K562 (cell line): ENCODE measurements around the gene ARMC7. TPM values are rescaled to one million over a fixed set of nuclear protein-coding genes. Genes with fewer than 3 reads are reported as not detected.

Experiments
- BHLHE40 ChIP-seq: IDR thresholded peaks from 2 replicates; pipeline ENCODE4 v1.6.1; 2011; ENCODE audit warnings: low read length, improper control_type of control experiment
- HDAC6 ChIP-seq: IDR thresholded peaks from 2 replicates; pipeline ENCODE4 v1.6.1; 2012; ENCODE audit warnings: low read depth, mild to moderate bottlenecking, control low read depth, inconsistent platforms, low read length, moderate library complexity
- MIER1 ChIP-seq: fragments of 450-650 bp; IDR thresholded peaks from 2 replicates; pipeline ENCODE4 v1.6.1; 2016; ENCODE audit warnings: antibody characterized with exemption, mild to moderate bottlenecking, low read depth
- MTF1 ChIP-seq: fragments of 250-450 bp; sonication (Bioruptor Pico); IDR thresholded peaks from 2 replicates; pipeline ENCODE4 v1.9.0; 2021; ENCODE audit warnings: moderate library complexity, mild to moderate bottlenecking, inconsistent platforms, borderline replicate concordance
- NCOR1 ChIP-seq: fragments of 450-650 bp; IDR thresholded peaks from 2 replicates; pipeline ENCODE4 v1.6.1; 2016; ENCODE audit warnings: mild to moderate bottlenecking, moderate library complexity
- RNF2 ChIP-seq: sonication (generic); IDR thresholded peaks from 2 replicates; pipeline ENCODE4 v1.6.1; 2016
- SIN3A ChIP-seq, 2 experiments: fragments of 150-350 bp in 1 of 2; IDR thresholded peaks; 2 replicates each; pipeline ENCODE4 v1.6.1; 2011 to 2016; ENCODE audit warnings: borderline replicate concordance in 2 of 2, low read depth in 2 of 2, low read length in 2 of 2, mild to moderate bottlenecking in 2 of 2, moderate library complexity in 2 of 2; ENCODE audit not compliant: control insufficient read depth in 1 of 2
- SIRT6 ChIP-seq: IDR thresholded peaks from one replicate; pipeline ENCODE4 v1.6.1; 2012; ENCODE audit warnings: low read depth, mild to moderate bottlenecking, control low read depth, inconsistent platforms, low read length, moderate library complexity
- SMAD1 ChIP-seq: fragments of 150-350 bp; IDR thresholded peaks from 2 replicates; pipeline ENCODE4 v1.6.1; 2014; ENCODE audit warnings: low read length, low read depth; ENCODE audit not compliant: partially characterized antibody
- SP1 ChIP-seq: sonication (generic); formaldehyde crosslinking; IDR thresholded peaks from 2 replicates; pipeline ENCODE4 v1.8.1; 2022; ENCODE audit warnings: mild to moderate bottlenecking, missing genetic modification reagents
- SP2 ChIP-seq: IDR thresholded peaks from 2 replicates; pipeline ENCODE4 v1.6.1; 2011; ENCODE audit warnings: mild to moderate bottlenecking, low read depth, low read length, moderate library complexity; ENCODE audit not compliant: poor library complexity, severe bottlenecking; ENCODE audit errors: extremely low read depth
- SPI1 ChIP-seq: IDR thresholded peaks from 2 replicates; pipeline ENCODE4 v1.6.1; 2011; ENCODE audit warnings: low read depth, low read length, control low read depth, borderline replicate concordance
- STAT5A ChIP-seq: IDR thresholded peaks from 2 replicates; pipeline ENCODE4 v1.6.1; 2012; ENCODE audit warnings: low read length, inconsistent platforms, borderline replicate concordance
- TAF1 ChIP-seq: IDR thresholded peaks from 2 replicates; pipeline ENCODE4 v1.6.1; 2011; ENCODE audit warnings: mild to moderate bottlenecking, low read length, moderate library complexity; ENCODE audit not compliant: insufficient read depth, control insufficient read depth, severe bottlenecking; ENCODE audit errors: extremely low read depth
- TEAD4 ChIP-seq, 2 experiments: sonication (generic) in 1 of 2; formaldehyde crosslinking in 1 of 2; IDR thresholded peaks; 2 replicates each; pipeline versions ENCODE4 v1.6.1 to v1.8.0; 2012 to 2022; ENCODE audit warnings: borderline replicate concordance in 1 of 2, inconsistent platforms in 1 of 2, low read length in 1 of 2, mild to moderate bottlenecking in 1 of 2, missing genetic modification reagents in 1 of 2
- ZBTB8A ChIP-seq: fragments of 450-650 bp; IDR thresholded peaks from 2 replicates; pipeline ENCODE4 v1.6.1; 2018; ENCODE audit warnings: mild to moderate bottlenecking, moderate library complexity; ENCODE audit not compliant: partially characterized antibody
- ZNF143 ChIP-seq: sonication (generic); formaldehyde crosslinking; IDR thresholded peaks from 2 replicates; pipeline ENCODE4 v1.9.0; 2022; ENCODE audit warnings: mild to moderate bottlenecking, missing genetic modification reagents
- ZNF347 ChIP-seq: fragments of 450-650 bp; formaldehyde crosslinking; IDR thresholded peaks from 2 replicates; pipeline ENCODE4 v1.4.0; 2020; ENCODE audit warnings: low read depth, mild to moderate bottlenecking, moderate library complexity
- ZNF785 ChIP-seq: fragments of 250-450 bp; sonication (Bioruptor Pico); IDR thresholded peaks from 2 replicates; pipeline ENCODE4 v1.4.0; 2020; ENCODE audit warnings: mild to moderate bottlenecking
- polyA plus RNA-seq, 8 experiments: library from polyadenylated mRNA; depleted of rRNA in 4 of 8; stranded (reverse) in 5 of 8; unstranded in 3 of 8; fragments of >200 nt; fragmentation: Nextera tagmentation in 2 of 8; fragmentation: Illumina TruSeq in 1 of 8; extraction: Ambion mirVana in 2 of 8; extraction: Trizol in 1 of 8; gene quantifications; 2 replicates each; pipeline versions ENCODE4 v1.2.1 to v1.2.3, GENCODE V29; 2011 to 2014; ENCODE audit warnings: inconsistent platforms in 1 of 8, missing spikeins in 1 of 8
- total RNA-seq, 7 experiments: library from RNA; depleted of rRNA in 6 of 7; stranded (reverse); fragments of >200 nt in 6 of 7; fragmentation: Illumina TruSeq in 2 of 7; extraction: Trizol in 2 of 7; gene quantifications; 2 replicates each; pipeline versions ENCODE4 v1.2.1 to v1.2.3, GENCODE V29; 2011 to 2021; ENCODE audit warnings: low replicate concordance in 1 of 7
- TF ChIP-seq, protein P1 (sequence below), 2 experiments: IDR thresholded peaks in 1 of 2; conservative IDR thresholded peaks in 1 of 2; 2 replicates each; pipeline ENCODE4 v1.6.1; 2016; ENCODE audit warnings: low read depth in 2 of 2, mild to moderate bottlenecking in 1 of 2, missing compliant biosample characterization in 1 of 2, missing genetic modification characterization in 1 of 2, moderate library complexity in 1 of 2
- TF ChIP-seq, protein P2 (sequence below): IDR thresholded peaks from 2 replicates; pipeline ENCODE4 v1.6.1; 2014; ENCODE audit warnings: antibody characterized with exemption
- TF ChIP-seq, protein P3 (sequence below): fragments of 450-650 bp; IDR thresholded peaks from 2 replicates; pipeline ENCODE4 v1.6.1; 2016; ENCODE audit warnings: antibody characterized with exemption

ARMC7 gene
- total and polyA plus RNA-seq, 9 of the 15 experiments (the other 6 are each of a cell fraction or from before 2014, with no cell fraction given) = 1.4 to 15.2 (median 5.9) TPM

- TF ChIP-seq ZNF143 (CRISPR knock-in tag) (no peak), SP2 (no peak), TAF1 (no peak), SMAD1 (no peak), SPI1 (peak; percentile 46; the same call in 1 of the 2 replicates), SIRT6 (no peak), ZBTB8A (no peak), MIER1 (no peak), RNF2 (no peak), MTF1 (no peak), ZNF785 (no peak), SIN3A (IDR thresholded peaks at IDR 0.05; ENCODE audit: borderline replicate concordance in 2 of 2, control insufficient read depth in 1 of 2, low read depth in 2 of 2, low read length in 2 of 2) (0 out of 4 replicates have a peak, but pooled peaks of 1 of the 2 experiments have one; percentile 19), ZNF347 (CRISPR knock-in tag) (no peak), SP1 (peak; percentile 43; the same call in 1 of the 2 replicates), BHLHE40 (no peak), TEAD4 (IDR thresholded peaks at IDR 0.05; ENCODE audit: low read length) (peak; percentile 21; the same call in 1 of the 2 replicates), TEAD4 (CRISPR knock-in tag; IDR thresholded peaks at IDR 0.05; ENCODE audit: borderline replicate concordance) (no peak), NCOR1 (no peak), HDAC6 (no peak), STAT5A (no peak)
- TF ChIP-seq, protein P1, sequence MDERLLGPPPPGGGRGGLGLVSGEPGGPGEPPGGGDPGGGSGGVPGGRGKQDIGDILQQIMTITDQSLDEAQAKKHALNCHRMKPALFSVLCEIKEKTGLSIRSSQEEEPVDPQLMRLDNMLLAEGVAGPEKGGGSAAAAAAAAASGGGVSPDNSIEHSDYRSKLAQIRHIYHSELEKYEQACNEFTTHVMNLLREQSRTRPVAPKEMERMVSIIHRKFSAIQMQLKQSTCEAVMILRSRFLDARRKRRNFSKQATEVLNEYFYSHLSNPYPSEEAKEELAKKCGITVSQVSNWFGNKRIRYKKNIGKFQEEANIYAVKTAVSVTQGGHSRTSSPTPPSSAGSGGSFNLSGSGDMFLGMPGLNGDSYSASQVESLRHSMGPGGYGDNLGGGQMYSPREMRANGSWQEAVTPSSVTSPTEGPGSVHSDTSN (CRISPR knock-in tag; IDR thresholded peaks at IDR 0.05; ENCODE audit: low read depth) = no peak
- TF ChIP-seq, protein P1 (tag; conservative IDR thresholded peaks at IDR 0.05; ENCODE audit: low read depth) = no peak
- TF ChIP-seq, protein P2, sequence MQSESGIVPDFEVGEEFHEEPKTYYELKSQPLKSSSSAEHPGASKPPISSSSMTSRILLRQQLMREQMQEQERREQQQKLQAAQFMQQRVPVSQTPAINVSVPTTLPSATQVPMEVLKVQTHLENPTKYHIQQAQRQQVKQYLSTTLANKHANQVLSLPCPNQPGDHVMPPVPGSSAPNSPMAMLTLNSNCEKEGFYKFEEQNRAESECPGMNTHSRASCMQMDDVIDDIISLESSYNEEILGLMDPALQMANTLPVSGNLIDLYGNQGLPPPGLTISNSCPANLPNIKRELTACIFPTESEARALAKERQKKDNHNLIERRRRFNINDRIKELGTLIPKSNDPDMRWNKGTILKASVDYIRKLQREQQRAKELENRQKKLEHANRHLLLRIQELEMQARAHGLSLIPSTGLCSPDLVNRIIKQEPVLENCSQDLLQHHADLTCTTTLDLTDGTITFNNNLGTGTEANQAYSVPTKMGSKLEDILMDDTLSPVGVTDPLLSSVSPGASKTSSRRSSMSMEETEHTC = no peak
- TF ChIP-seq, protein P3, sequence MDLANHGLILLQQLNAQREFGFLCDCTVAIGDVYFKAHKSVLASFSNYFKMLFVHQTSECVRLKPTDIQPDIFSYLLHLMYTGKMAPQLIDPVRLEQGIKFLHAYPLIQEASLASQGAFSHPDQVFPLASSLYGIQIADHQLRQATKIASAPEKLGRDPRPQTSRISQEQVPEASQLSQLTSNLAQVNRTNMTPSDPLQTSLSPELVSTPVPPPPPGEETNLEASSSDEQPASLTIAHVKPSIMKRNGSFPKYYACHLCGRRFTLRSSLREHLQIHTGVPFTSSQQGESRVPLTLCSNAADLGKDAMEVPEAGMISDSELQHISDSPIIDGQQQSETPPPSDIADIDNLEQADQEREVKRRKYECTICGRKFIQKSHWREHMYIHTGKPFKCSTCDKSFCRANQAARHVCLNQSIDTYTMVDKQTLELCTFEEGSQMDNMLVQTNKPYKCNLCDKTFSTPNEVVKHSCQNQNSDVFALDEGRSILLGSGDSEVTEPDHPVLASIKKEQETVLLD = no peak
Measured at GRCh38 chr17:75113798-75114551, 4.2 kb downstream of the ARMC7 start (continued).
